ENCODE measurements around the gene C19orf53. TPM values are rescaled to one million over a fixed set of nuclear protein-coding genes. Genes with fewer than 3 reads are reported as not detected.

Gene C19orf53
- total and polyA plus RNA-seq, 2 donors (not counting 3 experiments of a cell fraction or from before 2014, with no cell fraction given), result 113 to 239 TPM

DNA sequence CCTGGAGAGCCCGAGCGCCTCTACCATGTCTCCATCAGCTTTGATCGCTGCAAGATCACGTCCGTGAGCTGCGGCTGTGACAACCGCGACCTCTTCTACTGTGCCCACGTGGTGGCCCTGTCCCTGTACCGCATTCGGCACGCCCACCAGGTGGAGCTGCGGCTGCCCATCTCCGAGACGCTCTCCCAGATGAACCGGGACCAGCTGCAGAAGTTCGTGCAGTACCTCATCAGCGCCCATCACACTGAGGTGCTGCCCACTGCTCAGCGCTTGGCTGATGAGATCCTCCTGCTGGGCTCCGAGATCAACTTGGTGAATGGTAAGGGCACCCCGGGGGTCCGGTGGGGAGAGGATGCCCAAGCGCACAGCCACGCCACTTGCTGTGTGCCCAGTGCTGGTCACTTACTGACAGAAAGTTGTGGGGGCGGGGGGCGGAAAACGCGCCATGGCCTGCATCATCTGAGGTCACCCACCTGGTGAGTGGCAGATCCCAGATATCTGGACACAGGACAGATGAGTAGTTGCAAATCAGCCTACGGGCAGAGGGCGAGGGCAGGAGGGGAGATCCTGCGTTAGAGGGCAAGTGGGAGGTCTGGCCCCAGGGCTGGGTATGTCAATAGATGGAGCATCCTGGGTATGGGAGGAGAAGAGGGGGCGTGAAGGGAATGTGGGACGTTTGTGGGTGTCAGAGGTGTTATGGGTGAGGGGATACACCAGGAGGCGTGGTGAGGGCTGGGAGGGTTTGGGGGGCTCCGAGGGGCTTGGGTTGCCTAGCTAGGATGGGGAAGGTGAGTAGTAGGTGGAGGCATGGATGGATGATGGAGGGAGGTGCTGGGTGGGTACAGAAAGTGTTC, 30.8 kb downstream of the C19orf53 start:
- Histone ChIP-seq H3K4me3 (replicated peaks in 1 of 3; ENCODE audit: insufficient read depth in 1 of 3, low read depth in 1 of 3, low read length in 3 of 3) (no peak overlapping the region), H3K36me3 (ENCODE audit: control insufficient read depth in 2 of 2, extremely low read depth in 1 of 2, insufficient read depth in 2 of 2, low read length in 2 of 2) (peaks cover 5 to 46% of the 10 kb centered on the region in 2 experiments), H3K9me1 (replicated peaks; ENCODE audit: control insufficient read depth, extremely low read depth, insufficient read depth, low read length) (no peaks in the 10 kb centered on the region), H3K9ac (replicated peaks; ENCODE audit: extremely low read depth, insufficient read depth, low read length) (no peak overlapping the region), H2AFZ (ENCODE audit: low read depth, low read length) (no peak overlapping the region), H3K27ac (ENCODE audit: insufficient read depth, low read depth, low read length) (no peak overlapping the region), H4K20me1 (replicated peaks; ENCODE audit: control insufficient read depth, extremely low read depth, insufficient read depth, low read length) (no peaks in the 10 kb centered on the region), H3K79me2 (ENCODE audit: control insufficient read depth, insufficient read depth, low read length) (no peaks in the 10 kb centered on the region), H3K4me2 (ENCODE audit: insufficient read depth, low read length) (no peak overlapping the region), H3K27me3 (ENCODE audit: control insufficient read depth in 2 of 2, insufficient read depth in 2 of 2, low read length in 2 of 2) (no peaks in the 10 kb centered on the region), H3K9me3 (replicated peaks; ENCODE audit: control insufficient read depth, insufficient read depth, low read length) (no peaks in the 10 kb centered on the region), H3K4me1 (ENCODE audit: control insufficient read depth, extremely low read depth, insufficient read depth, low read length) (no peaks in the 10 kb centered on the region)
- ChIA-PET CTCF (interaction anchor here (0.7 to 2.0 kb wide), 3 partner anchors 9 to 57 kb away, joined by 3 to 7 read pairs (median 5); partner anchors contain the start of gene ZSWIM4), POLR2A (no interaction called here)
- no TSS peak for BruUV-seq (replicated peaks)
- TF ChIP-seq, protein P1, sequence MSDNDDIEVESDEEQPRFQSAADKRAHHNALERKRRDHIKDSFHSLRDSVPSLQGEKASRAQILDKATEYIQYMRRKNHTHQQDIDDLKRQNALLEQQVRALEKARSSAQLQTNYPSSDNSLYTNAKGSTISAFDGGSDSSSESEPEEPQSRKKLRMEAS (IDR thresholded peaks at IDR 0.05; ENCODE audit: insufficient read depth, insufficient read length), result no peak
- TF ChIP-seq, protein P2, sequence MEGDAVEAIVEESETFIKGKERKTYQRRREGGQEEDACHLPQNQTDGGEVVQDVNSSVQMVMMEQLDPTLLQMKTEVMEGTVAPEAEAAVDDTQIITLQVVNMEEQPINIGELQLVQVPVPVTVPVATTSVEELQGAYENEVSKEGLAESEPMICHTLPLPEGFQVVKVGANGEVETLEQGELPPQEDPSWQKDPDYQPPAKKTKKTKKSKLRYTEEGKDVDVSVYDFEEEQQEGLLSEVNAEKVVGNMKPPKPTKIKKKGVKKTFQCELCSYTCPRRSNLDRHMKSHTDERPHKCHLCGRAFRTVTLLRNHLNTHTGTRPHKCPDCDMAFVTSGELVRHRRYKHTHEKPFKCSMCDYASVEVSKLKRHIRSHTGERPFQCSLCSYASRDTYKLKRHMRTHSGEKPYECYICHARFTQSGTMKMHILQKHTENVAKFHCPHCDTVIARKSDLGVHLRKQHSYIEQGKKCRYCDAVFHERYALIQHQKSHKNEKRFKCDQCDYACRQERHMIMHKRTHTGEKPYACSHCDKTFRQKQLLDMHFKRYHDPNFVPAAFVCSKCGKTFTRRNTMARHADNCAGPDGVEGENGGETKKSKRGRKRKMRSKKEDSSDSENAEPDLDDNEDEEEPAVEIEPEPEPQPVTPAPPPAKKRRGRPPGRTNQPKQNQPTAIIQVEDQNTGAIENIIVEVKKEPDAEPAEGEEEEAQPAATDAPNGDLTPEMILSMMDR (IDR thresholded peaks at IDR 0.05; ENCODE audit: extremely low read depth in 1 of 2, insufficient read depth in 1 of 2, low read depth in 1 of 2, low read length in 2 of 2), result peak in 1 of 2 donors; percentile 35
- TF ChIP-seq MYC (IDR thresholded peaks at IDR 0.05; ENCODE audit: low read depth, low read length), result no peak
- dilution Hi-C loops (cut with MboI; ENCODE audit: extremely low pct_ligation_motif_present, low sequenced_read_pairs), result no loop called here
- no peak for DNase-seq (ENCODE audit: low read depth, low spot score)
- intact Hi-C loops (cut with micrococcal nuclease), result no loop called here
- no peak for FAIRE-seq

DNA sequence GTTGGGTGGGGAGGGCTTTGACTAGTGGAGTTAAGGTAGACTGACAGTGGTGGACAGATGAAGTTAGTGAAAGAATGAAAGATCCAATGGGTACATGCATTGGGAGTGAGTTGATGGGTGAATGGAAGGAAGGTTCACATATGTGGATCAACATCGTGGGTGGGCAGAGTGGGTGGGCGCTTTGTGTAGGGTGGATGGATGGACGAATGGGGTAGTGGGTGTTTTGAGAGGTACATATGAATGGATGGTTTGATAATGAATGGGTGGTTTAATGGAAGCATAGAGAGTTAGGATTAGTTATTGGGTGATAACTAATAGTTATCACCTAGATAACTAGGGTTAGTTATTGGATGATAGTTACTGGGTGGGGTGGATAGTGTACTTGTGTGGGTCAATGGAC, 32.5 kb downstream of the C19orf53 start:
- H3K9ac ChIP-seq (replicated peaks; ENCODE audit: extremely low read depth, insufficient read depth, low read length), result no peak overlapping the region
- no peaks in the 10 kb centered on the region for H3K27me3 ChIP-seq (ENCODE audit: control insufficient read depth in 2 of 2, insufficient read depth in 2 of 2, low read length in 2 of 2)
- no peak overlapping the region for H2AFZ ChIP-seq (ENCODE audit: low read depth, low read length)
- BruUV-seq (replicated peaks), result no TSS peak
- no peak overlapping the region for H3K4me3 ChIP-seq (replicated peaks in 1 of 3; ENCODE audit: insufficient read depth in 1 of 3, low read depth in 1 of 3, low read length in 3 of 3)
- H3K9me1 ChIP-seq (replicated peaks; ENCODE audit: control insufficient read depth, extremely low read depth, insufficient read depth, low read length), result no peaks in the 10 kb centered on the region
- no peaks in the 10 kb centered on the region for H4K20me1 ChIP-seq (replicated peaks; ENCODE audit: control insufficient read depth, extremely low read depth, insufficient read depth, low read length)
- no peak for TF ChIP-seq EZH2 (IDR thresholded peaks at IDR 0.05; ENCODE audit: borderline replicate concordance, low read depth, low read length, severe bottlenecking)
- no peak for TF ChIP-seq POLR2AphosphoS5 (IDR thresholded peaks at IDR 0.05; ENCODE audit: insufficient read depth, low read depth, low read length)
- TF ChIP-seq, protein P2 (IDR thresholded peaks at IDR 0.05; ENCODE audit: extremely low read depth in 1 of 2, insufficient read depth in 1 of 2, low read depth in 1 of 2, low read length in 2 of 2), result no peak
- TF ChIP-seq POLR2A (IDR thresholded peaks at IDR 0.05; ENCODE audit: low read depth, low read length), result no peak
- no peak for TF ChIP-seq FOS (IDR thresholded peaks at IDR 0.05; ENCODE audit: borderline replicate concordance, insufficient read depth, low read length)
- no peak for TF ChIP-seq GATA2 (IDR thresholded peaks at IDR 0.05; ENCODE audit: insufficient read depth, insufficient read length, low read depth, low read length)
- TF ChIP-seq MYC (IDR thresholded peaks at IDR 0.05; ENCODE audit: low read depth, low read length), result no peak
- no peak for TF ChIP-seq JUN (IDR thresholded peaks at IDR 0.05; ENCODE audit: borderline replicate concordance, insufficient read depth, insufficient read length, low read depth)
- TF ChIP-seq, protein P1 (IDR thresholded peaks at IDR 0.05; ENCODE audit: insufficient read depth, insufficient read length), result no peak
- no peaks in the 10 kb centered on the region for H3K79me2 ChIP-seq (ENCODE audit: control insufficient read depth, insufficient read depth, low read length)
- intact Hi-C loops (cut with micrococcal nuclease) (no loop called here), dilution Hi-C loops (cut with MboI; ENCODE audit: extremely low pct_ligation_motif_present, low sequenced_read_pairs) (no loop called here)
- H3K36me3 ChIP-seq (ENCODE audit: control insufficient read depth in 2 of 2, extremely low read depth in 1 of 2, insufficient read depth in 2 of 2, low read length in 2 of 2), result peaks cover 5 to 44% of the 10 kb centered on the region in 2 experiments
- no peak overlapping the region for H3K4me2 ChIP-seq (ENCODE audit: insufficient read depth, low read length)
- DNase-seq (ENCODE audit: low read depth, low spot score), result no peak
- H3K27ac ChIP-seq (ENCODE audit: insufficient read depth, low read depth, low read length), result no peak overlapping the region
- no peaks in the 10 kb centered on the region for H3K4me1 ChIP-seq (ENCODE audit: control insufficient read depth, extremely low read depth, insufficient read depth, low read length)
- ChIA-PET POLR2A (interaction anchor here (0.6 kb wide), 1 partner anchor 16 kb away, joined by 4 read pairs; no protein-coding TSS in a partner anchor), CTCF (no interaction called here)
- H3K9me3 ChIP-seq (replicated peaks; ENCODE audit: control insufficient read depth, insufficient read depth, low read length), result no peaks in the 10 kb centered on the region
- no peak for FAIRE-seq
